ENCODE data around the gene SDCCAG8. TPM values are rescaled to one million over a fixed set of nuclear protein-coding genes. Genes with fewer than 3 reads are reported as not detected.

The SDCCAG8 gene
- total and polyA plus RNA-seq, 2 of the 8 experiments (the other 6 are each of a cell fraction or from before 2014, with no cell fraction given): 15.6 to 21.0 TPM

- H2BK20ac ChIP-seq (ENCODE audit: low read length): no peak overlapping the region
- no peak overlapping the region for H2BK5ac ChIP-seq (ENCODE audit: low read depth, low read length)
- no peak overlapping the region for H2AK5ac ChIP-seq (ENCODE audit: low read depth, low read length)
- H4K91ac ChIP-seq (replicated peaks; ENCODE audit: insufficient read length, low read length): no peak overlapping the region
- no peaks in the 10 kb centered on the region for H3K23me2 ChIP-seq (ENCODE audit: low read depth, low read length)
- no peaks in the 10 kb centered on the region for H4K20me1 ChIP-seq (replicated peaks in 1 of 2; ENCODE audit: control insufficient read depth in 1 of 2, insufficient read depth in 2 of 2, low read length in 2 of 2)
- no peak overlapping the region for H4K8ac ChIP-seq (ENCODE audit: extremely low read depth, insufficient read depth, low read length)
- WGBS, 2 experiments (ENCODE audit: extremely low coverage in 1 of 2, insufficient coverage in 1 of 2, insufficient read length in 1 of 2, insufficient replicate concordance in 2 of 2, low coverage in 1 of 2, low lambda C conversion rate in 2 of 2, missing lambda C conversion rate in 1 of 2): 100% methylated on average over 2 of the region's 2 CpGs; no CpG with 5 or more reads in 1 of the 2 experiments
- H3K36me3 ChIP-seq (ENCODE audit: control insufficient read depth in 2 of 4, insufficient read depth in 4 of 4, low read length in 3 of 4): no peaks in the 10 kb centered on the region
- H4K5ac ChIP-seq (ENCODE audit: insufficient read length, low read depth, low read length): no peak overlapping the region
- no peak overlapping the region for H3K23ac ChIP-seq (ENCODE audit: insufficient read length)
- H3K79me1 ChIP-seq (ENCODE audit: low read depth, low read length): no peaks in the 10 kb centered on the region
- H3K79me2 ChIP-seq (ENCODE audit: control insufficient read depth in 1 of 2, insufficient read depth in 2 of 2, low read length in 2 of 2): no peaks in the 10 kb centered on the region
- no peak overlapping the region for H3K4me3 ChIP-seq (ENCODE audit: extremely low read depth in 1 of 4, insufficient read depth in 2 of 4, low read depth in 3 of 4, low read length in 4 of 4)
- H3K27ac ChIP-seq (ENCODE audit: low read depth, low read length): no peak overlapping the region
- no peak overlapping the region for H3K9ac ChIP-seq (replicated peaks in 1 of 4; ENCODE audit: extremely low read depth in 1 of 4, low read depth in 3 of 4, low read length in 3 of 4)
- H2AFZ ChIP-seq (ENCODE audit: low read length): no peak overlapping the region
- H3K27me3 ChIP-seq (replicated peaks in 1 of 4; ENCODE audit: control insufficient read depth in 3 of 4, extremely low read depth in 1 of 4, insufficient read depth in 3 of 4, low read length in 3 of 4): no peaks in the 10 kb centered on the region
- H3K4me2 ChIP-seq (ENCODE audit: insufficient read depth in 1 of 2, low read depth in 2 of 2, low read length in 2 of 2): no peak overlapping the region
- no peak overlapping the region for H2BK15ac ChIP-seq (ENCODE audit: low read length)
- no peak for FAIRE-seq
- no peak overlapping the region for H2BK120ac ChIP-seq (replicated peaks; ENCODE audit: low read depth, low read length)
- ChIA-PET POLR2A (ENCODE audit: partially characterized antibody) (interaction anchor here (0.6 kb wide), 1 partner anchor 92 kb away, joined by 3 read pairs; no protein-coding TSS in a partner anchor), CTCF (ENCODE audit: partially characterized antibody) (interaction anchor here (0.6 to 1.5 kb wide), 2 partner anchors 49 to 463 kb away, joined by 4 read pairs; no protein-coding TSS in a partner anchor)
- H3K9me3 ChIP-seq (ENCODE audit: insufficient read depth in 2 of 2, low read depth in 1 of 2, low read length in 1 of 2): 0 out of 4 replicates have a peak, but pooled peaks cover 0 to 4% of the 10 kb centered on the region in 2 experiments
- DNase-seq (ENCODE audit: low read depth in 1 of 2, low spot score in 2 of 2): no peak
- H3K4me1 ChIP-seq (replicated peaks in 1 of 4; ENCODE audit: control insufficient read depth in 3 of 4, insufficient read depth in 4 of 4, low read length in 3 of 4): no peaks in the 10 kb centered on the region
- H3K18ac ChIP-seq (ENCODE audit: extremely low read depth, low read length): no peak overlapping the region
- no peak overlapping the region for H3K14ac ChIP-seq (ENCODE audit: insufficient read length)
- H3K56ac ChIP-seq (replicated peaks; ENCODE audit: insufficient read length, low read depth, low read length): no peak overlapping the region
- no peak overlapping the region for H2BK12ac ChIP-seq (ENCODE audit: low read depth, low read length)
- no peak overlapping the region for H3K4ac ChIP-seq (replicated peaks; ENCODE audit: insufficient read length, low read depth, low read length)
Observed at GRCh38 chr1:243528459-243529121, 272.7 kb downstream of the SDCCAG8 start.

Measured in H1 (cell line).